ENCODE measurements around the gene SVIL.

DNA sequence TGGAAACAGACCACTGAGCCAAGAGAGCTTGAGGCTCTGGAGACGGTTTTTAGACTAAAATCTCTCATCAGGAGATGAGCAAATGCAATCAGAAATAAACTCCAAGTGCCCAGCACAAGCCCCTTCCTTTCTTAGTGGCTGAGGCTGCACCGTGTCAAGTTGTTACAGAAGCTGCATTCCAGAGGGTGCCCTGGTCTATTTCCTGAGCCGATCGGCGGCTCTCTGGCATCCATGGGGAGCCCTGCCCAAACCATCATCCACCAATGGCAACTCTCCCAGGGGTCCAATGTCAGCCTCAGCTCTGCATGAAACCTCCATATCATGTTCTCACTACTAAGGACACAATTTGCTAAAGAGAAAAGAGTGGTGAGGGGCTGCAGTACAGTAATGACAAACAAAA, 89.6 kb downstream of the SVIL start:
- TF ChIP-seq EZH2 (IDR thresholded peaks at IDR 0.05; ENCODE audit: low read length) = no peak
- TF ChIP-seq, protein P1, sequence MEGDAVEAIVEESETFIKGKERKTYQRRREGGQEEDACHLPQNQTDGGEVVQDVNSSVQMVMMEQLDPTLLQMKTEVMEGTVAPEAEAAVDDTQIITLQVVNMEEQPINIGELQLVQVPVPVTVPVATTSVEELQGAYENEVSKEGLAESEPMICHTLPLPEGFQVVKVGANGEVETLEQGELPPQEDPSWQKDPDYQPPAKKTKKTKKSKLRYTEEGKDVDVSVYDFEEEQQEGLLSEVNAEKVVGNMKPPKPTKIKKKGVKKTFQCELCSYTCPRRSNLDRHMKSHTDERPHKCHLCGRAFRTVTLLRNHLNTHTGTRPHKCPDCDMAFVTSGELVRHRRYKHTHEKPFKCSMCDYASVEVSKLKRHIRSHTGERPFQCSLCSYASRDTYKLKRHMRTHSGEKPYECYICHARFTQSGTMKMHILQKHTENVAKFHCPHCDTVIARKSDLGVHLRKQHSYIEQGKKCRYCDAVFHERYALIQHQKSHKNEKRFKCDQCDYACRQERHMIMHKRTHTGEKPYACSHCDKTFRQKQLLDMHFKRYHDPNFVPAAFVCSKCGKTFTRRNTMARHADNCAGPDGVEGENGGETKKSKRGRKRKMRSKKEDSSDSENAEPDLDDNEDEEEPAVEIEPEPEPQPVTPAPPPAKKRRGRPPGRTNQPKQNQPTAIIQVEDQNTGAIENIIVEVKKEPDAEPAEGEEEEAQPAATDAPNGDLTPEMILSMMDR (optimal IDR thresholded peaks at IDR 0.05 in 1 of 3, IDR thresholded peaks at IDR 0.05 in 1 of 3, conservative IDR thresholded peaks at IDR 0.05 in 1 of 3; ENCODE audit: extremely low read depth in 1 of 3, insufficient read depth in 2 of 3, low read length in 3 of 3) = no peak

All from keratinocyte (primary cell).